H9 (cell line): ENCODE data around the gene PCBP4. TPM values are rescaled to one million over a fixed set of nuclear protein-coding genes. Genes with fewer than 3 reads are reported as not detected.
A peak's percentile ranks its signal among the peaks of the same experiment; 100 is the strongest.

ENCODE experiments used
- DNase-seq: peaks from one replicate; pipeline ENCODE4 v3.0.0-alpha.2; 2017
- H2AFZ ChIP-seq: one replicate; pipeline ENCODE4 v1.6.1; 2013; ENCODE audit warnings: mild to moderate bottlenecking, low read length, control low read depth, moderate library complexity
- H2AK5ac ChIP-seq: 2 replicates; pipeline ENCODE4 v1.6.1; 2013; ENCODE audit warnings: low read length, control low read depth, mixed read lengths; ENCODE audit not compliant: insufficient read length
- H2BK120ac ChIP-seq: one replicate; pipeline ENCODE4 v1.6.1; 2013; ENCODE audit warnings: low read depth, mild to moderate bottlenecking, low read length, control low read depth, inconsistent platforms; ENCODE audit not compliant: poor library complexity, severe bottlenecking
- H2BK12ac ChIP-seq: 2 replicates; pipeline ENCODE4 v1.6.1; 2013; ENCODE audit warnings: low read length, control low read depth, mixed read lengths, low read depth; ENCODE audit not compliant: insufficient read length
- H2BK15ac ChIP-seq: 2 replicates; pipeline ENCODE4 v1.6.1; 2013; ENCODE audit warnings: low read depth, low read length, control low read depth
- H2BK20ac ChIP-seq: one replicate; pipeline ENCODE4 v1.6.1; 2013; ENCODE audit warnings: low read depth, mild to moderate bottlenecking, low read length, control low read depth, inconsistent platforms; ENCODE audit not compliant: poor library complexity, severe bottlenecking
- H2BK5ac ChIP-seq: 2 replicates; pipeline ENCODE4 v1.6.1; 2013; ENCODE audit warnings: low read length, control low read depth, mixed read lengths; ENCODE audit not compliant: insufficient read length
- H3K14ac ChIP-seq: 2 replicates; pipeline ENCODE4 v1.6.1; 2013; ENCODE audit warnings: low read length, control low read depth; ENCODE audit not compliant: insufficient read depth
- H3K18ac ChIP-seq: 2 replicates; pipeline ENCODE4 v1.6.1; 2013; ENCODE audit warnings: low read depth, mild to moderate bottlenecking, mixed read lengths, low read length, control low read depth; ENCODE audit not compliant: insufficient read length
- H3K23ac ChIP-seq: 2 replicates; pipeline ENCODE4 v1.6.1; 2013; ENCODE audit warnings: low read length, control low read depth, mixed read lengths, low read depth; ENCODE audit not compliant: insufficient read length
- H3K23me2 ChIP-seq: 2 replicates; pipeline ENCODE4 v1.6.1; 2013; ENCODE audit warnings: low read depth, mild to moderate bottlenecking, mixed read lengths, low read length, control low read depth; ENCODE audit not compliant: insufficient read length, poor library complexity, severe bottlenecking
- H3K27ac ChIP-seq: 2 replicates; pipeline ENCODE4 v1.5.1; 2013; ENCODE audit warnings: low read length, control low read depth, mixed read lengths, low read depth; ENCODE audit not compliant: insufficient read length
- H3K27me3 ChIP-seq: 2 replicates; pipeline ENCODE4 v1.6.1; 2013; ENCODE audit warnings: low read length, control low read depth, inconsistent platforms; ENCODE audit not compliant: insufficient read depth
- H3K4ac ChIP-seq: 2 replicates; pipeline ENCODE4 v1.6.1; 2013; ENCODE audit warnings: low read depth, mild to moderate bottlenecking, control low read depth, inconsistent platforms, low read length, moderate library complexity
- H3K4me1 ChIP-seq: 2 replicates; pipeline ENCODE4 v1.6.1; 2013; ENCODE audit warnings: low read length, control low read depth, inconsistent platforms; ENCODE audit not compliant: insufficient read depth
- H3K4me2 ChIP-seq: 2 replicates; pipeline ENCODE4 v1.6.1; 2013; ENCODE audit warnings: low read length, control low read depth, mixed read lengths; ENCODE audit not compliant: insufficient read length, insufficient read depth
- H3K56ac ChIP-seq: 2 replicates; pipeline ENCODE4 v1.6.1; 2013; ENCODE audit warnings: low read depth, mild to moderate bottlenecking, mixed read lengths, low read length, control low read depth; ENCODE audit not compliant: insufficient read length
- H3K79me1 ChIP-seq: 2 replicates; pipeline ENCODE4 v1.6.1; 2013; ENCODE audit warnings: low read depth, mild to moderate bottlenecking, moderate library complexity, low read length, control low read depth, inconsistent platforms; ENCODE audit not compliant: insufficient read depth, poor library complexity, severe bottlenecking
- H3K79me2 ChIP-seq: 2 replicates; pipeline ENCODE4 v1.6.1; 2013; ENCODE audit warnings: low read length, control low read depth, inconsistent platforms; ENCODE audit not compliant: insufficient read depth
- H3K9ac ChIP-seq: 2 replicates; pipeline ENCODE4 v1.6.1; 2013; ENCODE audit warnings: low read length, control low read depth, mixed read lengths; ENCODE audit not compliant: insufficient read length; ENCODE audit errors: extremely low read depth
- H3K9me3 ChIP-seq: one replicate; pipeline ENCODE4 v1.6.1; 2013; ENCODE audit warnings: low read depth, low read length, inconsistent platforms; ENCODE audit not compliant: control insufficient read depth
- H3T11ph ChIP-seq: one replicate; pipeline ENCODE4 v1.6.1; 2013; ENCODE audit warnings: mild to moderate bottlenecking, low read length, control low read depth, inconsistent platforms
- H4K20me1 ChIP-seq: one replicate; pipeline ENCODE4 v1.6.1; 2013; ENCODE audit not compliant: control insufficient read depth, insufficient read length, insufficient read depth
- H4K5ac ChIP-seq: 2 replicates; pipeline ENCODE4 v1.6.1; 2013; ENCODE audit warnings: low read depth, mild to moderate bottlenecking, mixed read lengths, low read length, control low read depth; ENCODE audit not compliant: insufficient read length
- H4K8ac ChIP-seq: replicated peaks from 2 replicates; pipeline ENCODE4 v1.6.1; 2013; ENCODE audit warnings: low read length, control low read depth, mixed read lengths, low read depth; ENCODE audit not compliant: insufficient read length
- H4K91ac ChIP-seq: 2 replicates; pipeline ENCODE4 v1.6.1; 2013; ENCODE audit warnings: low read depth, mild to moderate bottlenecking, moderate library complexity, mixed read lengths, low read length, control low read depth; ENCODE audit not compliant: insufficient read length
- H3K27ac Mint-ChIP-seq, 3 experiments: 2 replicates in 2 of 3; 3 replicates in 1 of 3; pipeline ENCODE4 v1.8.0; 2020 to 2021; ENCODE audit warnings: mixed read lengths in 3 of 3, mild to moderate bottlenecking in 1 of 3, moderate library complexity in 1 of 3
- H3K27me3 Mint-ChIP-seq: 2 replicates; pipeline ENCODE4 v1.8.0; 2021; ENCODE audit warnings: low read depth, mild to moderate bottlenecking, moderate library complexity, mixed read lengths
- H3K36me3 Mint-ChIP-seq, 3 experiments: 2 replicates in 2 of 3; 3 replicates in 1 of 3; pipeline ENCODE4 v1.8.0; 2020 to 2021; ENCODE audit warnings: low read depth in 3 of 3, mixed read lengths in 3 of 3; ENCODE audit not compliant: insufficient read depth in 1 of 3
- H3K4me1 Mint-ChIP-seq, 2 experiments: 2 replicates each; pipeline ENCODE4 v1.8.0; 2020; ENCODE audit warnings: mixed read lengths in 2 of 2
- H3K4me3 Mint-ChIP-seq, 2 experiments: 2 replicates in 1 of 2; 3 replicates in 1 of 2; pipeline ENCODE4 v1.8.0; 2020 to 2021; ENCODE audit warnings: mild to moderate bottlenecking in 2 of 2, mixed read lengths in 2 of 2, moderate library complexity in 1 of 2
- H3K9me3 Mint-ChIP-seq, 2 experiments: 2 replicates in 1 of 2; 3 replicates in 1 of 2; pipeline ENCODE4 v1.8.0; 2020; ENCODE audit warnings: mild to moderate bottlenecking in 2 of 2, mixed read lengths in 2 of 2, moderate library complexity in 1 of 2
- CTCF ChIP-seq: fragments of 200-600 bp; sonication (generic); conservative IDR thresholded peaks from 3 replicates; pipeline ENCODE4 v1.8.0; 2021; ENCODE audit warnings: antibody characterized with exemption, mild to moderate bottlenecking
- WGBS: extraction: QIAGEN DNeasy Blood & Tissue Kit; methylation state at CpG from one replicate; pipeline ENCODE4 v1.1.7; 2013; ENCODE audit warnings: missing lambda C conversion rate, low lambda C conversion rate, mixed read lengths; ENCODE audit not compliant: insufficient read length; ENCODE audit errors: extremely low coverage; 5-methylcytosine and 5-hydroxymethylcytosine counted together
- total RNA-seq: library from RNA; stranded (reverse); gene quantifications from 2 replicates; pipeline ENCODE4 v1.2.1, GENCODE V29; 2021

Gene PCBP4
- total RNA-seq, 1 experiment from 2014 or later, result 24.6 TPM

- no peak overlapping the region for H2BK12ac ChIP-seq
- H2AK5ac ChIP-seq, result no peak overlapping the region
- H2BK20ac ChIP-seq, result no peak overlapping the region
- peaks cover 32% of the 10 kb centered on the region for H3K27me3 Mint-ChIP-seq
- no peak overlapping the region for H2BK5ac ChIP-seq
- no peak overlapping the region for H4K5ac ChIP-seq
- no peak overlapping the region for H3K56ac ChIP-seq
- no peak overlapping the region for H4K8ac ChIP-seq
- H2AFZ ChIP-seq, result no peak overlapping the region
- H3K27ac Mint-ChIP-seq, result peak overlapping the region; percentile 17 to 71 (median 19); a peak in 3 of 7 replicates
- no peaks in the 10 kb centered on the region; a peak in 1 of 5 replicates for H3K9me3 Mint-ChIP-seq
- no peak overlapping the region for H3K4ac ChIP-seq
- no peak overlapping the region for H4K91ac ChIP-seq
- H3K9me3 ChIP-seq, result no peaks in the 10 kb centered on the region
- H2BK15ac ChIP-seq, result no peak overlapping the region
- peak overlapping the region; percentile 65 for H3K9ac ChIP-seq
- H3K79me1 ChIP-seq, result peaks cover 14% of the 10 kb centered on the region
- no peak overlapping the region for H3T11ph ChIP-seq
- H3K27me3 ChIP-seq, result no peaks in the 10 kb centered on the region
- no peak overlapping the region for H3K23ac ChIP-seq
- H3K4me3 Mint-ChIP-seq, result peak overlapping the region; percentile 87 to 93
- H3K36me3 Mint-ChIP-seq, result peaks cover 31 to 46% (median 44%) of the 10 kb centered on the region in 3 experiments; a peak in 6 of 7 replicates
- 100% methylated on average over 1 of the region's 13 CpGs for WGBS
- H3K4me2 ChIP-seq, result peak overlapping the region; percentile 87
- peaks cover 17 to 18% of the 10 kb centered on the region in 2 experiments for H3K4me1 Mint-ChIP-seq
- H3K18ac ChIP-seq, result no peak overlapping the region
- H3K27ac ChIP-seq, result no peak overlapping the region
- peaks cover 10% of the 10 kb centered on the region for H3K79me2 ChIP-seq
- no peak overlapping the region for H2BK120ac ChIP-seq
- H4K20me1 ChIP-seq, result no peaks in the 10 kb centered on the region
- H3K14ac ChIP-seq, result no peak overlapping the region
- peaks cover 16% of the 10 kb centered on the region for H3K23me2 ChIP-seq
- DNase-seq, result no peak
- H3K4me1 ChIP-seq, result 0 out of 2 replicates have a peak, but pooled peaks cover 2% of the 10 kb centered on the region
- no peak for TF ChIP-seq CTCF
Measured at GRCh38 chr3:51940648-51941462, 26.4 kb downstream of the PCBP4 start.
